Fibroblast of peridontal ligament (primary cell): Measurements from ENCODE around the gene MYO5A.
"Not testable (repeated sequence)": the region's sequence is repeated elsewhere in the genome, so short reads cannot be mapped to it uniquely, and the experiment has no call there.

Experiments
- DNase-seq: peaks from one replicate; pipeline ENCODE4 v3.0.0-alpha.2; 2010; ENCODE audit errors: extremely low read depth

The MYO5A gene

GRCh38 chr15:52528564-52529340 is at the start of gene MYO5A:
MYO5A (minus strand) TSS chr15:52528880; CDS start chr15:52528806, 74 bp downstream.
- DNase-seq = peak; percentile 67

DNA sequence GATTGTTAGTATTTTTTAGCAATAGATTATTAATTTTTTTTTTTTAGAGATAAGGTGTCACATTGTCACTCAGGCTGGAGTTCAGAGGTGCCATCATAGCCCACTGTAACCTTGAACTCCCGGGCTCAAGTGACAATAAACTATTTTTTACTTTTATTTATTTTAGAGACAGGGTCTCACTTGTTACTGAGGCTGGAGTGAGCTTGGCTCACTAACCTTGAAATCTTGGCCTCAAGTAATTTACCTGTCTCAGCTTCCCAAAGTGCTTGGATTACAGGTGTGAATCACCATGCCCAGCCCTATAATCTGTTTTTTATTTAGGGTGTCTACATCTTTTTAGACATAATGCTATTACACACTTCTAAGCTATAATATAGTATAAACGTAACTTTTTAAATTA is 48.0 kb upstream of the MYO5A start:
- DNase-seq = no peak

DNA sequence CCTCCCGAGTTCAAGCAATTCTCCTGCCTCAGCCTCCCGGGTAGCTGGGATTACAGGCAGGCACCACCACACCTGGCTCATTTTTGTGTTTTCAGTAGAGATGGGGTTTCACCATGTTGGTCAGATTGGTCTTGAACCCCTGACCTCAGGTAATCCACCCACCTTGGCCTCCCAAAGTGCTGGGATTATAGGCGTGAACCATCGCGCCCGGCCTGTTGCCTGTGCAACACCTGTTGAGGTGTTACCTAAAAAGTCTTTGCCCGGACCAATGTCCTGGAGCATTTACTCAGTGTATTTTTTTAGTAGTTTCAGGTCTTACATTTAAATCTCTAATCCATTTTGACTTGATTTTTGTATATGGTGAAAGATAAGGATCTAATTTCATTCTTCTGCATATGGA is 46.9 kb upstream of the MYO5A start:
- DNase-seq = not testable (repeated sequence)

DNA sequence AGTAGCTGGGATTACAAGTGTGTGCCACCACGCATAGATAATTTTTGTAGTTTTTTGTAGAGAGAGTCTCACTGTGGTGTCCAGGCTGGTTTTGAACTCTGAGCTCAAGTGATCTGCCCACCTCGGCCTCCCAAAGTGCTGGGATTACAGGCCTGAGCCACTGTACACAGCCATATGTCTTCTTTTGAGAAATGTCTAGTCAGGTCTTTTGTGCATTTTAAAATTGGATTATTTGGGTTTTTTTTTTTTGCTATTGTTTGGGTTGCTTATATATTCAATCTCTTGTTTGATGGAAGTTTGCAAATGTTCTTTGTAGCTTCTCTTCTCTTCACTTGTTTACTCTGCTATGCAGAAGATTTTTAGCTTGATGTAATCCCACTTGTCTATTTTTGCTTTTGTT is 46.4 kb upstream of the MYO5A start:
- no peak for DNase-seq

GRCh38 chr15:52574623-52575022 is 45.9 kb upstream of the MYO5A start:
- not testable (repeated sequence) for DNase-seq

GRCh38 chr15:52568601-52569585 is 40.2 kb upstream of the MYO5A start, which contains the start of gene ARPP19:
ARPP19 (minus strand) TSS chr15:52569030; CDS start chr15:52568892, 138 bp downstream.
- DNase-seq = peak; percentile 84

GRCh38 chr15:52567871-52568600 is 39.4 kb upstream of the MYO5A start:
- peak; percentile 54 for DNase-seq

DNA sequence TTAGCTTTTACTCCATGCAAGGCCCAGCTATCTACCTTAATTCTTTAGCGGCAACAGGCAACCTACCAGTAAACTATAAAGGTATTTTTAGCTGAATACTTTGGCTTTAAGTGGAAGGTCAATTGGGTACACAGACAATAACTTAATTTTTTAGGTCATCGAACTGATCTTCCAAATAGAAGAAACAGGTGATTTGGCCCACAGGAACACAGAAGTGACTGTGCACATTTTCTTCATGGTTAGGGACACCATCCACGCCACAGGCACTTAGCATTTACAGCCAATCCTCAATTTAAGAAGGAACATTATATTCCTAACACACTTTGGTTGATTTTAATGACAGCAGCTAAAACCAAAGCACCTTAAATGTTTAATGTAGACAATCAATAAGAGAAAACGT is 38.2 kb upstream of the MYO5A start:
- no peak for DNase-seq

- peak; percentile 53 for DNase-seq
These were observed 37.0 kb upstream of the MYO5A start for GRCh38 chr15:52565417-52566358.

GRCh38 chr15:52563501-52564060 is 34.9 kb upstream of the MYO5A start:
- DNase-seq = no peak

- peak; percentile 51 for DNase-seq
These were observed 30.9 kb upstream of the MYO5A start for GRCh38 chr15:52559575-52559974.

DNA sequence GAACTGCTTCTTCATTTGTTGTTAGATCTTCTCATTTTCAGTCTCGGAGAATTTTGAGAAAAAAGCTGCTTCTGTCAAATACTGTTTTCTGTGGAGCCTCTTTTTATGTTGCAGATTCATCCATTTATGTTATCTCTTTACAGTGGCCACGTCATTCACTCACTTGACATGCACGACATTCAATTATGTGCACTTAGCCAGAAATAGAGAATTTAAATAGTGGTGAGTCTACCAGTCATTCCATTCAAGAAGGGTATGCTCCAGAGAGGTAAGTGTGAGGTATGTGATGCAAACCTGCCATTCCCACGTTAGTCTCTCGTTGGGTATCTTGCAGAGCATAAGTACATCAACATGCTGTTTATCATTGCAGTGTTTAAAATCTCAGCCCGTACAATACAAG is 30.3 kb upstream of the MYO5A start:
- no peak for DNase-seq

DNA sequence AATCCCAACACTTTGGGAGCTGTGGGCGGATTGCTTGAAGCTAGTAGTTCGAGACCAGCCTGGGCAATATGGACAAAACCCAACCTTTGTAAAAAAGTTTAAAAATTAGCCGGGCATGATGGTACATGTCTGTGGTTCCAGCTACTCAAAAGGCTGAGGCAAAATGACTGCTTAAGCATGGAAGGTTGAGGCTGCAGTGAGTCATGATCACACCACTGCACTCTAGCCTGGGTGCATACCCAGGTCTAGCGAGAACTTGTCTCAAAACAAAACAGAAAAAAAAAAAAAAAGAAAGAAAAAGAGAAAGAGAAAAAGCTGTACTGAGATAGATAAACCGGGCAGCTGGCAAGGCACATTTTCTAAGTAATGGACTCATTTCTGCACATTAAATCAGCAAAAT is 29.5 kb upstream of the MYO5A start:
- peak; percentile 54 for DNase-seq

DNA sequence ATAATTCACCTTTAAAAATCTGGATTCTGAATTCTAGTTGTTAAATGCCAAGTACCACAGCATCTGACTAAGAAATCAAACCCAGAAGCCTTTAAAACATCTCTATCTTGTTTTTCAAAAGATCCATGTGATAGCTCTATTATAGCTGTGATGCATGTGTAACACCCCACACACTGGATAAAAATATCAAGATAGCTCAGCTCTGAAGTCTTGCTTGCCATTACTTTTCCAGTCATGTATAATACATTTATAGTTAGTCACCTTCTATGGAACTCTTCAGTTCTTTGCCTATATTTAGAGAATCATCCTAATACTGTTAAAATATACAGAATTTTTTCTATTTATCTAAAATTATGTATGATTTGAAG is 28.6 kb upstream of the MYO5A start:
- no peak for DNase-seq

GRCh38 chr15:52556524-52557273 is 28.0 kb upstream of the MYO5A start:
- no peak for DNase-seq

DNA sequence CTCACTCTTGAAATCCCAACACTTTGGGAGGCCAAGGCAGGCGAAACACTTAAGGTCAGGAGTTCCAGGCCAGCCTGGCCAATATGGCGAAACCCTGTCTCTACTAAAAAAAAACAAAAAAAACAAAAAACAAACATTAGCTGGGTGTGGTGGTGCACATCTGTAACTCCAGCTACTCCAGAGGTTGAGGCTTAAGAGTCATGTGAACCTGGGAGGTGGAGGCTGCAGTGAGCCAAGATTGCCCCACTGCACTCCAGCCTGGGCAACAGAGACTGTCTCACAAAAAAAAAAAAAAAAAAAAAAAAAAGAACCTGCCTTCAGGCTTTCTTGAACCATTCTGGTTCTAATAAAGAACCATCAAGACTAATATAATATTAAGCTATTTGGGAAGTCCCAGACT is 23.6 kb upstream of the MYO5A start:
- no peak for DNase-seq

DNA sequence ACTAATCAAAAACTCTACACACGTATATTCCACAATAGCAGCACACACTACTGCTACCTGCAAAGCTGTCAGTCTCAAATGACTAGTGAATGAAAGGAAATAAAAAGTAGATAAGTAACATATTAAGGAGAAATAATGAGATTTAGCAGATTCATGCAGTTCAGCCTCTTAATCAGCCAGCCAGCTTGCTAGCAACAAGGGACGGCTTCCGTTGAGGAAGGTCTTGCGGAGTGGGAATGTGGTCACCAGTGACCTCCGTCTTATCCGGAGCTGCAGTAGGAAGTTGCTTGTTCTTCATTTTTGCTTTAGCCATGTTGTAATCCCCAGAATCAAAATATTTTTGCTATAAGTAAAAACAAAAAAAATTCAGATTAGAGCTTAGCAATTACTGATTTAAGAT is 23.1 kb upstream of the MYO5A start:
- DNase-seq = no peak

DNA sequence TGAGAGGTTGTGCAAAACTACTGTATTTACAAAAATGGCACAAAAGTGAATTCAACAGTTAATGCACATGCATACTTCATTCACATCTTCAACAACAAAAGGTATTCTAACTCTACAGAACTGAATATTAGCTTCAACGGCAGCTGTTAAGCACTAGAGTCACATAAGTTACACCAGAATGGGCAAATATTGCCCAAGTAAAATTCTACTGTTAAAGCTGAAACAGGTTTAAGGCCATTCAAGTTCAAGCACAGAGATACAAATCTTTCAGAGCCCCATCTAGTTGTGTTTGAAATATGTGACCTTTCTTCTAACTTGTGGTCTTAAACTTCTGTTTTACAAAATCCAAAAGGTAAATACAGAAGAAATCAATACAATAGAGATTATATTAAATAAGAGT is 22.5 kb upstream of the MYO5A start:
- not testable (repeated sequence) for DNase-seq

GRCh38 chr15:52546031-52546751 is 17.5 kb upstream of the MYO5A start:
- no peak for DNase-seq
